ENCODE results near the gene FGFR2.

- TF ChIP-seq CTCF (IDR thresholded peaks at IDR 0.05; ENCODE audit: low read depth, low read length, poor library complexity, severe bottlenecking) (no peak), EZH2phosphoT487 (IDR thresholded peaks at IDR 0.05; ENCODE audit: borderline replicate concordance, low read length) (no peak)
These were observed 53.9 kb downstream of the FGFR2 start for GRCh38 chr10:121544301-121544869.
